ENCODE data around the gene MORN5. TPM values are rescaled to one million over a fixed set of nuclear protein-coding genes. Genes with fewer than 3 reads are reported as not detected.

MORN5 gene
- total RNA-seq, 1 experiment from 2014 or later = not detected

- Histone ChIP-seq H3K27ac (ENCODE audit: low read length) (no peak overlapping the region), H3K36me3 (ENCODE audit: control insufficient read depth, insufficient read depth, low read length) (no peaks in the 10 kb centered on the region), H3K9me3 (ENCODE audit: control insufficient read depth, insufficient read depth, low read depth, low read length) (no peaks in the 10 kb centered on the region), H3K4me1 (ENCODE audit: control insufficient read depth, insufficient read depth, low read length) (no peaks in the 10 kb centered on the region), H3K4me3 (ENCODE audit: low read depth in 2 of 2, low read length in 2 of 2) (no peak overlapping the region), H3K27me3 (ENCODE audit: control insufficient read depth, insufficient read depth, low read length) (no peaks in the 10 kb centered on the region)
- ChIA-PET POLR2A (no interaction called here), CTCF (no interaction called here)
- no peak for TF ChIP-seq SIN3A (IDR thresholded peaks at IDR 0.05; ENCODE audit: borderline replicate concordance, insufficient read depth, low read depth, low read length)
- no peak for TF ChIP-seq REST (IDR thresholded peaks at IDR 0.05; ENCODE audit: insufficient read depth in 1 of 2, low read depth in 2 of 2, low read length in 1 of 2)
- TF ChIP-seq, protein P1, sequence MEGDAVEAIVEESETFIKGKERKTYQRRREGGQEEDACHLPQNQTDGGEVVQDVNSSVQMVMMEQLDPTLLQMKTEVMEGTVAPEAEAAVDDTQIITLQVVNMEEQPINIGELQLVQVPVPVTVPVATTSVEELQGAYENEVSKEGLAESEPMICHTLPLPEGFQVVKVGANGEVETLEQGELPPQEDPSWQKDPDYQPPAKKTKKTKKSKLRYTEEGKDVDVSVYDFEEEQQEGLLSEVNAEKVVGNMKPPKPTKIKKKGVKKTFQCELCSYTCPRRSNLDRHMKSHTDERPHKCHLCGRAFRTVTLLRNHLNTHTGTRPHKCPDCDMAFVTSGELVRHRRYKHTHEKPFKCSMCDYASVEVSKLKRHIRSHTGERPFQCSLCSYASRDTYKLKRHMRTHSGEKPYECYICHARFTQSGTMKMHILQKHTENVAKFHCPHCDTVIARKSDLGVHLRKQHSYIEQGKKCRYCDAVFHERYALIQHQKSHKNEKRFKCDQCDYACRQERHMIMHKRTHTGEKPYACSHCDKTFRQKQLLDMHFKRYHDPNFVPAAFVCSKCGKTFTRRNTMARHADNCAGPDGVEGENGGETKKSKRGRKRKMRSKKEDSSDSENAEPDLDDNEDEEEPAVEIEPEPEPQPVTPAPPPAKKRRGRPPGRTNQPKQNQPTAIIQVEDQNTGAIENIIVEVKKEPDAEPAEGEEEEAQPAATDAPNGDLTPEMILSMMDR (IDR thresholded peaks at IDR 0.05) = no peak
- no peak for TF ChIP-seq TCF7L2 (IDR thresholded peaks at IDR 0.05; ENCODE audit: low read depth, low read length)
- TF ChIP-seq POLR2AphosphoS5 (IDR thresholded peaks at IDR 0.05; ENCODE audit: low read depth, low read length) = no peak
- intact Hi-C loops (cut with micrococcal nuclease; ENCODE audit: unreplicated experiment) = no loop called here
- DNase-seq (ENCODE audit: low read depth, low spot score) = no peak
- no TSS peak for BruUV-seq (replicated peaks)
- no peak for ATAC-seq
- in situ Hi-C loops (cut with HindIII; ENCODE audit: low pct_unique_long_range_greater_than_20kb, low sequenced_read_pairs) = no loop called here
Measured at GRCh38 chr9:122218935-122219855, 59.5 kb downstream of the MORN5 start.

DNA sequence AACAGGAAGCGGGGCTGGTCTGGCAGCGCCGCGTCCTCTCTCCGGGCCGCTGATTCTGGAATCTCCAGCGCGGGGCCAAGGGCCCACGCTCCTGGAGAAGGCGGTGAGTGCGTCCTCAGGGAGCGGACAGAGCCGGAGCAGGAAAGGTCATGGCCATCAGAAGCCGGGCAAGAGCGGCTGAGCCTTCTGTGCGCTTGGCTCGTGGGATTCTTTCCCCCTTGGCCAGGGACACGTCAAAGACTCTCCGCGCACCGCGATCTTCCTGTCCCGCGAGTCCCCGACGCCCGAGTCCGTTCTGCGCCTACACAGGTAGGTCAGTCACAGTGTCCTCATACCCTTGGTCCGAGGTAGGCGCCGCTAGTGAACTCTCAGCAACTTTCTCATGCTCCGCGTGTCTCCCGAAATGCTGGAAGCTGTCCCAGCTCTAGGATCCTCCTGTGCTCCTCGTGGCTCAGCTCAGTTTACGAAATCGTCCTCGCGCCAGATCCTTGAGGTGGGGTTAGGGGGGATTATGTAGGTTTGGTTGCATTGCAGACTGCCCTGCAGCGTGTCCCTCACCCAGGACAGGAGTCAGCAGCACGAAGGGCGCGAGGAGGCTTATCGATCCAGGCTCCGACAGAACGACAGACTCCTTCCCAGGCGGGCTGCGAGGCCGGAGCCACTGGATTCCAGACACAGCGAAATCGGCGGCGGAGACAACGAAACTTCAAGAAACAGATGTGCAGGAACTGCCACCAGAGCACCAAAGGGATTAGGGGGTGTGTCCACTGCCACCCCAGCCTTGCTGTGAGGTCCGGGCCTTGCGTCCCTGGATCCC is 60.4 kb downstream of the MORN5 start:
- Histone ChIP-seq H3K4me3 (ENCODE audit: low read depth in 2 of 2, low read length in 2 of 2) (no peak overlapping the region), H3K36me3 (ENCODE audit: control insufficient read depth, insufficient read depth, low read length) (no peaks in the 10 kb centered on the region), H3K4me1 (ENCODE audit: control insufficient read depth, insufficient read depth, low read length) (no peaks in the 10 kb centered on the region), H3K27ac (ENCODE audit: low read length) (no peak overlapping the region), H3K9me3 (ENCODE audit: control insufficient read depth, insufficient read depth, low read depth, low read length) (no peaks in the 10 kb centered on the region), H3K27me3 (ENCODE audit: control insufficient read depth, insufficient read depth, low read length) (no peaks in the 10 kb centered on the region)
- BruUV-seq (replicated peaks) = no TSS peak
- no peak for DNase-seq (ENCODE audit: low read depth, low spot score)
- in situ Hi-C loops (cut with HindIII; ENCODE audit: low pct_unique_long_range_greater_than_20kb, low sequenced_read_pairs) = no loop called here
- CTCF ChIA-PET = no interaction called here
- POLR2A ChIA-PET = no interaction called here
- intact Hi-C loops (cut with micrococcal nuclease; ENCODE audit: unreplicated experiment) = no loop called here
- no peak for TF ChIP-seq POLR2AphosphoS5 (IDR thresholded peaks at IDR 0.05; ENCODE audit: low read depth, low read length)
- TF ChIP-seq SIN3A (IDR thresholded peaks at IDR 0.05; ENCODE audit: borderline replicate concordance, insufficient read depth, low read depth, low read length) = no peak
- TF ChIP-seq, protein P1 (IDR thresholded peaks at IDR 0.05) = no peak
- no peak for TF ChIP-seq TCF7L2 (IDR thresholded peaks at IDR 0.05; ENCODE audit: low read depth, low read length)
- no peak for TF ChIP-seq REST (IDR thresholded peaks at IDR 0.05; ENCODE audit: insufficient read depth in 1 of 2, low read depth in 2 of 2, low read length in 1 of 2)
- ATAC-seq = no peak

All from Panc1 (cell line).